ENCODE measurements around the gene TMEM247.

GRCh38 chr2:46447649-46448048 is 31.7 kb upstream of the TMEM247 start:
- no peak for TF ChIP-seq CTCF (IDR thresholded peaks at IDR 0.05)
- no peak for TF ChIP-seq POLR2A (IDR thresholded peaks at IDR 0.05)

Data from testis (tissue), 2 donors.